Loucy (cell line): ENCODE results near the gene ANOS1.
"Not testable (repeated sequence)": the region's sequence is repeated elsewhere in the genome, so short reads cannot be mapped to it uniquely, and the experiment has no call there.

Source experiments
- H2AFZ ChIP-seq: fragments of 200-600 bp; sonication (generic); 2 replicates; pipeline ENCODE4 v1.6.0; 2016; ENCODE audit warnings: antibody characterized with exemption, mild to moderate bottlenecking, low read length, moderate library complexity
- H3F3A ChIP-seq: fragments of 200-600 bp; 2 replicates; pipeline ENCODE4 v1.6.0; 2016; ENCODE audit warnings: antibody characterized with exemption, low read depth, mild to moderate bottlenecking
- H3K27me3 ChIP-seq: fragments of 200-600 bp; sonication (generic); 2 replicates; pipeline ENCODE4 v1.6.1; 2014; ENCODE audit warnings: low read length, mild to moderate bottlenecking; ENCODE audit not compliant: insufficient read depth, poor library complexity, severe bottlenecking
- H3K36me3 ChIP-seq: fragments of 200-600 bp; sonication (generic); 2 replicates; pipeline ENCODE4 v1.6.1; 2016; ENCODE audit warnings: low read length; ENCODE audit not compliant: insufficient read depth
- H3K4me1 ChIP-seq: fragments of 200-600 bp; sonication (generic); 2 replicates; pipeline ENCODE4 v1.5.1; 2014; ENCODE audit warnings: low read length, mild to moderate bottlenecking; ENCODE audit not compliant: insufficient read depth, poor library complexity, severe bottlenecking
- H3K4me2 ChIP-seq: fragments of 200-600 bp; sonication (generic); 2 replicates; pipeline ENCODE4 v1.6.0; 2014; ENCODE audit warnings: antibody characterized with exemption, low read length, low read depth, mild to moderate bottlenecking; ENCODE audit not compliant: poor library complexity, severe bottlenecking
- H3K4me3 ChIP-seq: fragments of 200-600 bp; sonication (generic); 2 replicates; pipeline ENCODE4 v1.5.1; 2014; ENCODE audit warnings: low read length, mild to moderate bottlenecking, mixed read lengths; ENCODE audit not compliant: poor library complexity, severe bottlenecking
- H3K79me2 ChIP-seq: fragments of 200-600 bp; sonication (generic); 2 replicates; pipeline ENCODE4 v1.6.1; 2014; ENCODE audit warnings: low read length; ENCODE audit not compliant: insufficient read depth
- H3K9ac ChIP-seq: fragments of 200-600 bp; sonication (generic); 2 replicates; pipeline ENCODE4 v1.6.0; 2014; ENCODE audit warnings: mild to moderate bottlenecking, low read depth, low read length, moderate library complexity; ENCODE audit not compliant: poor library complexity, severe bottlenecking
- H3K9me2 ChIP-seq: fragments of 200-600 bp; sonication (generic); replicated peaks from 2 replicates; pipeline ENCODE4 v1.6.1; 2016; ENCODE audit warnings: low read depth, low read length, mixed read lengths
- H3K9me3 ChIP-seq: fragments of 200-600 bp; sonication (generic); 2 replicates; pipeline ENCODE4 v1.6.1; 2014; ENCODE audit warnings: mild to moderate bottlenecking, antibody characterized with exemption, low read length, low read depth; ENCODE audit not compliant: insufficient read depth
- H4K20me1 ChIP-seq: fragments of 200-600 bp; sonication (generic); 2 replicates; pipeline ENCODE4 v1.6.0; 2014; ENCODE audit warnings: antibody characterized with exemption, low read length, mild to moderate bottlenecking; ENCODE audit not compliant: insufficient read depth, poor library complexity, severe bottlenecking
- CTCF ChIP-seq: fragments of 200-600 bp; sonication (generic); conservative IDR thresholded peaks from 2 replicates; pipeline ENCODE4 v1.5.1; 2014; ENCODE audit warnings: mild to moderate bottlenecking, antibody characterized with exemption, low read length
- EZH2phosphoT487 ChIP-seq: fragments of 200-600 bp; IDR thresholded peaks from 2 replicates; pipeline ENCODE4 v1.6.1; 2018; ENCODE audit warnings: antibody characterized with exemption, mild to moderate bottlenecking, moderate library complexity, borderline replicate concordance

Gene ANOS1

GRCh38 chrX:8731559-8732395 lies at the start of gene ANOS1:
TSS of gene ANOS1 (minus strand) at chrX:8732137. CDS start at chrX:8732036, 101 bp downstream.
- no peaks in the 10 kb centered on the region for H3F3A ChIP-seq
- H3K27me3 ChIP-seq, result no peaks in the 10 kb centered on the region
- H3K36me3 ChIP-seq, result no peaks in the 10 kb centered on the region
- H4K20me1 ChIP-seq, result no peaks in the 10 kb centered on the region
- no peak within 1 kb of the TSS for H3K4me2 ChIP-seq
- H3K9me3 ChIP-seq, result no peaks in the 10 kb centered on the region
- no peak within 1 kb of the TSS for H3K4me3 ChIP-seq
- no peaks in the 10 kb centered on the region for H3K4me1 ChIP-seq
- H3K79me2 ChIP-seq, result no peaks in the 10 kb centered on the region
- H3K9me2 ChIP-seq, result no peaks in the 10 kb centered on the region
- no peak within 1 kb of the TSS for H2AFZ ChIP-seq
- TF ChIP-seq EZH2phosphoT487, result no peak
- no peak for TF ChIP-seq CTCF
- H3K9ac ChIP-seq, result no peak within 1 kb of the TSS

- Histone ChIP-seq H2AFZ (no peak overlapping the region), H3K79me2 (no peaks in the 10 kb centered on the region), H3K4me2 (no peak overlapping the region), H3K27me3 (no peaks in the 10 kb centered on the region), H3K4me3 (no peak overlapping the region), H3K36me3 (no peaks in the 10 kb centered on the region), H4K20me1 (no peaks in the 10 kb centered on the region), H3K9me2 (no peaks in the 10 kb centered on the region), H3K4me1 (no peaks in the 10 kb centered on the region), H3K9me3 (no peaks in the 10 kb centered on the region), H3F3A (no peaks in the 10 kb centered on the region), H3K9ac (no peak overlapping the region)
- TF ChIP-seq EZH2phosphoT487 (no peak), CTCF (no peak)
These were observed 41.2 kb upstream of the ANOS1 start for GRCh38 chrX:8773117-8773516.

GRCh38 chrX:8760021-8760420 lies 28.1 kb upstream of the ANOS1 start:
- Histone ChIP-seq H3F3A (no peaks in the 10 kb centered on the region), H4K20me1 (no peaks in the 10 kb centered on the region), H3K4me3 (no peak overlapping the region), H3K9ac (no peak overlapping the region), H3K4me2 (no peak overlapping the region), H3K36me3 (no peaks in the 10 kb centered on the region), H3K79me2 (no peaks in the 10 kb centered on the region), H2AFZ (no peak overlapping the region), H3K9me2 (no peaks in the 10 kb centered on the region), H3K27me3 (no peaks in the 10 kb centered on the region), H3K4me1 (no peaks in the 10 kb centered on the region), H3K9me3 (no peaks in the 10 kb centered on the region)
- no peak for TF ChIP-seq CTCF
- TF ChIP-seq EZH2phosphoT487, result no peak

- H3K9me3 ChIP-seq, H3K4me1 ChIP-seq, H3K4me2 ChIP-seq, H3K36me3 ChIP-seq, H2AFZ ChIP-seq, H3K79me2 ChIP-seq, H3K27me3 ChIP-seq, H3K9ac ChIP-seq, H3F3A ChIP-seq, H3K9me2 ChIP-seq, H4K20me1 ChIP-seq, H3K4me3 ChIP-seq: not testable (repeated sequence)
These were observed 26.8 kb upstream of the ANOS1 start for GRCh38 chrX:8758706-8759105.

GRCh38 chrX:8757609-8758389 lies 25.9 kb upstream of the ANOS1 start:
- not testable (repeated sequence) for H3K79me2 ChIP-seq, H3K9me2 ChIP-seq, H3K9ac ChIP-seq, H3K4me2 ChIP-seq, H3K4me1 ChIP-seq, H3K36me3 ChIP-seq, H3K27me3 ChIP-seq, H3F3A ChIP-seq, H2AFZ ChIP-seq, H3K4me3 ChIP-seq, H4K20me1 ChIP-seq, H3K9me3 ChIP-seq
